ENCODE results near the gene COL18A1.

GRCh38 chr21:45556302-45556644 is 151.3 kb downstream of the COL18A1 start:
- TF ChIP-seq CTCF (IDR thresholded peaks at IDR 0.05 in 4 of 5, conservative IDR thresholded peaks at IDR 0.05 in 1 of 5), result peak in 1 of 5 experiments; percentile 1
- TF ChIP-seq POLR2A (IDR thresholded peaks at IDR 0.05), result no peak
